Panc1 (cell line): ENCODE measurements around the gene THBS4.
A peak's percentile ranks its signal among the peaks of the same experiment; 100 is the strongest.

Experiments used
- CTCF ChIP-seq: fragments of 450-650 bp; IDR thresholded peaks from 2 replicates; pipeline ENCODE4 v1.5.1; 2017; ENCODE audit warnings: mild to moderate bottlenecking
- POLR2AphosphoS5 ChIP-seq: IDR thresholded peaks from 2 replicates; pipeline ENCODE4 v1.6.1; 2012; ENCODE audit warnings: mild to moderate bottlenecking, low read depth, low read length, moderate library complexity
- REST ChIP-seq, 2 experiments: IDR thresholded peaks; 2 replicates each; pipeline ENCODE4 v1.6.1; 2011 to 2012; ENCODE audit warnings: low read depth in 2 of 2, control low read depth in 1 of 2, low read length in 1 of 2, mild to moderate bottlenecking in 1 of 2, moderate library complexity in 1 of 2; ENCODE audit not compliant: insufficient read depth in 1 of 2
- SIN3A ChIP-seq: IDR thresholded peaks from 2 replicates; pipeline ENCODE4 v1.6.1; 2012; ENCODE audit warnings: low read depth, mild to moderate bottlenecking, low read length, moderate library complexity, borderline replicate concordance; ENCODE audit not compliant: insufficient read depth
- TCF7L2 ChIP-seq: IDR thresholded peaks from 2 replicates; pipeline ENCODE4 v1.6.1; 2011; ENCODE audit warnings: mild to moderate bottlenecking, low read depth, low read length, inconsistent platforms

- TF ChIP-seq CTCF (peak; percentile 90), REST (IDR thresholded peaks at IDR 0.05; ENCODE audit: insufficient read depth in 1 of 2, low read depth in 2 of 2, low read length in 1 of 2) (no peak), POLR2AphosphoS5 (no peak), SIN3A (no peak), TCF7L2 (no peak)
Measured at GRCh38 chr5:80082731-80083100, 47.6 kb downstream of the THBS4 start.
